HG02571 (cell line): ENCODE data around the gene LTBP1.

Source experiments
- ATAC-seq: cut with Tn5 transposase; IDR thresholded peaks from one replicate; pipeline ENCODE4 v1.9.1; 2021; ENCODE audit warnings: mild to moderate bottlenecking, moderate library complexity; ENCODE audit not compliant: unreplicated experiment

LTBP1 gene

GRCh38 chr2:33391529-33392255 lies 444.9 kb downstream of the LTBP1 start:
- no peak for ATAC-seq

DNA sequence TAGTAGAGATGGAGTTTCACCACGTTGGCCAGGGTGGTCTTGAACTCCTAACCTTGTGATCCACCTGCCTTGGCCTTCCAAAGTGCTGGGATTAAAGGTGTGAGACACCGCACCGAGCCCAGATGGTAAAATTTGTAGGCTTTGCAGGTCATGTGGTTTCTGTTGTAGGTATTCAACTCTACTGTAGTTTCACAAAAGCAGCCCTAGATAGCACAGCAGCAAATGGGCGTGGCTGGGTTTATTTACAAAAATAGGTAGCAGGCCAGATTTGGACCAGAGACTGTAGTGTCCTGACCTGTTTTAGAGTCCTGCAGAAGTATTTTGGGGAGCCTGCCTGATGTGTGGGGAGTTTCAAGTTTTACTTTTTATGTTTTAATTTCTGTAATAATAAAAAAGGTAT lies 445.6 kb downstream of the LTBP1 start:
- ATAC-seq: no peak

GRCh38 chr2:33395034-33395433 lies 448.3 kb downstream of the LTBP1 start:
- ATAC-seq: no peak

- no peak for ATAC-seq
These were observed 449.0 kb downstream of the LTBP1 start for GRCh38 chr2:33395655-33396249.

- ATAC-seq: no peak
These were observed 457.6 kb downstream of the LTBP1 start for GRCh38 chr2:33404321-33404720.

GRCh38 chr2:33406622-33407021 lies 459.9 kb downstream of the LTBP1 start:
- no peak for ATAC-seq

DNA sequence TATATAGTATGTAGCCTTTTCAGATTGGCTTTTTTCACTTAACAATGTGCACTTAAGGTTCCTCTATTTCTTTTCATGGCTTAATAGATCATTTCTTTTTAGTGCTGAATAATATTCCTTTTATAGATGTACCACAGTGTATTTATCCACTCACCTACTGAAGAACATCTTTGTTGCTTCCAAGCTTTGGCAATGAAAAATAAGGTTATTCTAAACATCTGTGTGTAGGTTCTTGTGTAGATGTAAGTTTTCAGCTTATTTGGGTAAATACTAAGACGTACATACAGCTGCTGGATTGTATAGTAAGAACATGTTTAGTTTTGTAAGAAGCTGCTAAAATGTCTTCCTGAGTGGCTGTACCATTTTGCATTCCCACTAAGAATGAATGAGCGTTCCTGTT lies 461.4 kb downstream of the LTBP1 start:
- ATAC-seq: no peak

DNA sequence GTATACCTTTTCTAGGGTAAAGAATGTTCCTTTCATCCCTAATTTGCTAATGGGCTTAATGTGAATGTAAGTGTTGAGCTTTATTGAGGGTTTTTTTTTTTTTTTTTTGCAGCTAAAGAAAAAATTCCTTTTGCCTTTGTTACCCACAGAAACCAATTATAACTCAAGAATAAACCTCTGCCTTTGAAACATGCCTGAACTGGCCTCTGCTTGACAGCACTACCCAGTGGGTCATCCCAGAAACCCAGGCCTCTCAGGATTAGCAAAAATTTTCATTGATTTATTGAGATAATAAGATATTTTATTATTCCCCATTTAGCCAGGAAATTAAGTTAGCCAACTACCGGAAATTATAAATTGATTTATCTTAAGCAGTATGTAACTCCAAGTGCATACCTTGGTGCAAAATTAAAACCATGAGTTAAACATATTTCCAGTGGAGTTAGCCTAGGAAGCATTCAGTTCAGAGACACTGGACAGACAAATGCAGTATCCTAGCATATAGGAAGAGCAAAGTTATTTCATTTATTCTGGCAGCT lies 462.7 kb downstream of the LTBP1 start:
- no peak for ATAC-seq

- no peak for ATAC-seq
These were observed 465.0 kb downstream of the LTBP1 start for GRCh38 chr2:33411765-33412164.

- no peak for ATAC-seq
These were observed 466.2 kb downstream of the LTBP1 start for GRCh38 chr2:33412920-33413319.

- no peak for ATAC-seq
These were observed 472.9 kb downstream of the LTBP1 start for GRCh38 chr2:33419581-33420200.

GRCh38 chr2:33420726-33421125 lies 474.0 kb downstream of the LTBP1 start:
- no peak for ATAC-seq

DNA sequence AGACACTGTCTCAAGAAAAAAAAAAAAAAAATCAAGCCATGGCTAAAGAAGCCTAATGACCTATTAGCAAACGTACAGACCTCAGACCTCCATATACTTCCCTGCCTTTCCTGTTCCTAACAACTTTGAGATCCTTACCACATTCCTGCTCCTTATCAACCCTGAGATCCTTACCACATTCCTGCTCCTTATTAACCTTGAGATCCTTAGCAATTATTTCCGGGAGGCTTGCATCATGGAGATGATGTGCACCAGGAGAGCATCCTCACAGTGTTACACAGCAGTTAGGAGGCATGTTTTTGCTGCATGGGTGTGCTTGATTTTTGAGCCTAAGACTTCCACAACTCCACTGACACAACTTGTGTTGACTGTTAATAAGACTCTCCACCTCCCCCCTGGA lies 475.1 kb downstream of the LTBP1 start:
- ATAC-seq: no peak

DNA sequence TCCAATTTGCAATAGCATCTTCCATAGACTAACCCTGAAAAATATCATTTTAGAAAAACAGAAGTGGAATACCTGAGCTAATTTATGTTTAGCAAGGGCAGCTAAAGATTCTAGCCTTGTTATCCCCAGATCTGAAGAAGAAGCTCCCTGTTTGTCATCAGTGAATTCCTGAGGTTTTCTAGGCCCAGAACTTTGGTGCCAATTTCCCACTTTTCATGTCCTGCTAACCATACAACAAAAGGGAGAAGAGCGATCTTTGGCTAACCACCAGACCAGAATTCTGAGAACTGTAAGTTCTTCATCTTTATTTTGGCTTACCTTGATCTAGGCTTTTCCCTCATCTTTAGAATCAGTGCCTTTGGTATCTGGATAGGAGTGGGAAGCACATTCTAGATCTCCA lies 478.4 kb downstream of the LTBP1 start:
- ATAC-seq: no peak

DNA sequence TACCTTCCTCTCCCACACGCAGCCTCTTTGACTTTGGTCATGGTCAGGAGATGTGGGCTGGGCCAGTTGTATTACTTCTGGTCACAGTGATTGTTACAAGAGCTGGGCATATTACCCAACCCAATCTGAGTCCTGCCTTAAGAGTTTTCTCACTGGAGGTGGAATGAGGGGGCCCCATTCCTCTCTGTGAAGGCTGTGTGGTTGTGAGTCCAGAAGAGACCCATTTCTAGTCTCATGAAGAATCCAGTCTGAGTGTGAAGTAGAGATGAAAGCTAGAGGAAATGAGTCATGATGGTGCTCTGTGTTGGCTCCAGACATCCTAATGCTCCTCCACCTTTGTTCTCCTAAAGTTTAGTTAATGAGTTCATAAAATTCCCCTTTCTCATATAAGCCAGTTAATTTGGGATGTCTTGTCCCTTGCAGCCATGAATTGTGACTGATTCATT lies 478.9 kb downstream of the LTBP1 start:
- ATAC-seq: no peak

- ATAC-seq: no peak
These were observed 480.0 kb downstream of the LTBP1 start for GRCh38 chr2:33426666-33427231.

- ATAC-seq: no peak
These were observed 483.3 kb downstream of the LTBP1 start for GRCh38 chr2:33430077-33430476.

GRCh38 chr2:33430856-33431255 lies 484.1 kb downstream of the LTBP1 start:
- no peak for ATAC-seq

- ATAC-seq: no peak
These were observed 486.1 kb downstream of the LTBP1 start for GRCh38 chr2:33432871-33433270.

GRCh38 chr2:33433279-33434235 lies 486.8 kb downstream of the LTBP1 start:
- no peak for ATAC-seq

DNA sequence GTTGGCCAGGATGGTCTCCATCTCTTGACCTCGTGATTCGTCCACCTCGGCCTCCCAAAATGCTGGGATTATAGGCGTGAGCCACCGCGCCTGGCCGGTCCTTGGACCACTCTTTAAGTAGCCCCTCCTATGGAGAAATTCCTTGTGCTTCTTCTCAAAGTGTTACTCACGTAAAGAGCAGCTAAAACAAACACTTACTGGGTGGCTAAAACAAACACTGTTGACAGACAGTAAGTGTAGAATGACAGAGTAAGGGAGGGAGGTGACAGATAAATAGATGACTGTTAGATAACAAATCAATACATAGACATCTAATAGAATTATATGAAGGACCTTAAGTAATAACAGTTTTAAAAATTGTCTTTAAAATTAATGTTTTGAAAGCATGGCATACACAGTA lies 488.8 kb downstream of the LTBP1 start:
- ATAC-seq: no peak
